Heart right ventricle (tissue), 16 donors: ENCODE measurements around the gene JUNB. TPM values are rescaled to one million over a fixed set of nuclear protein-coding genes. Genes with fewer than 3 reads are reported as not detected.

ENCODE experiments used
- ATAC-seq, 8 donors: fragments of 200-7000 bp; cut with Tn5 transposase; one replicate each; pipeline ENCODE4 v1.9.1; 2020; ENCODE audit warnings: mild to moderate bottlenecking in 8 of 8, moderate library complexity in 8 of 8, moderate number of reproducible peaks in 1 of 8
- DNase-seq, 2 donors: peaks; one replicate each; pipeline ENCODE4 v3.0.0-alpha.2; 2020
- H3K27ac ChIP-seq, 10 donors: fragments of 200-600 bp; sonication (generic) in 2 of 10; one replicate each; pipeline versions ENCODE4 v1.5.0 to v1.8.0; 2020 to 2022; ENCODE audit warnings: mild to moderate bottlenecking in 3 of 10
- H3K27me3 ChIP-seq, 7 donors: fragments of 200-600 bp; one replicate each; pipeline ENCODE4 v1.8.0; 2021 to 2022; ENCODE audit warnings: mild to moderate bottlenecking in 2 of 7
- H3K36me3 ChIP-seq, 9 donors: fragments of 200-600 bp; sonication (generic) in 1 of 9; one replicate each; pipeline versions ENCODE4 v1.5.0 to v1.8.0; 2020 to 2022; ENCODE audit warnings: mild to moderate bottlenecking in 2 of 9
- H3K4me1 ChIP-seq, 9 donors: fragments of 200-600 bp; sonication (generic) in 1 of 9; one replicate each; pipeline versions ENCODE4 v1.5.0 to v1.8.0; 2020 to 2022; ENCODE audit warnings: mild to moderate bottlenecking in 4 of 9
- H3K4me3 ChIP-seq, 10 donors: fragments of 200-600 bp; sonication (generic) in 2 of 10; one replicate each; pipeline versions ENCODE4 v1.5.0 to v1.8.0; 2020 to 2022; ENCODE audit warnings: mild to moderate bottlenecking in 7 of 10, moderate library complexity in 2 of 10
- H3K9me3 ChIP-seq, 11 donors: fragments of 200-600 bp in 10 of 11; sonication (generic) in 2 of 11; one replicate each; pipeline versions ENCODE4 v1.5.0 to v1.8.0; 2013 to 2022; ENCODE audit warnings: mild to moderate bottlenecking in 2 of 11, control low read depth in 1 of 11, moderate library complexity in 1 of 11
- WGBS, 2 donors: extraction: QIAGEN DNeasy Blood & Tissue Kit; methylation state at CpG; one replicate each; pipeline ENCODE4 v1.1.7; 2013; ENCODE audit warnings: inconsistent platforms in 1 of 2; 5-methylcytosine and 5-hydroxymethylcytosine counted together
- intact Hi-C, 10 donors: fragments of 100-400 bp; cut with DNase I; formaldehyde crosslinking; loops; one replicate each; pipeline versions ENCODE4 v1.11.1 to v1.14.2; 2022
- polyA plus RNA-seq, 2 donors: library from polyadenylated mRNA; stranded (reverse); fragments of 200-250 nt; gene quantifications; one replicate each; pipeline ENCODE4 v1.2.3, GENCODE V29; 2013
- total RNA-seq, 10 donors: library from RNA; stranded (reverse); fragmentation: NEBNext Ultra II Directional in 3 of 10; extraction: Animal tissue kit (Norgen Biotek cat#: 25700) in 3 of 10; gene quantifications; one replicate each; pipeline versions ENCODE4 v1.2.1 to v1.2.4, GENCODE V29; 2021 to 2023
- TF ChIP-seq, protein P1 (sequence below), 9 donors: fragments of 200-600 bp; sonication (generic) in 2 of 9; IDR thresholded peaks; one replicate each; pipeline versions ENCODE4 v1.5.0 to v1.8.0; 2021 to 2022; ENCODE audit warnings: antibody characterized with exemption in 9 of 9, mild to moderate bottlenecking in 5 of 9, moderate library complexity in 1 of 9
- donor health status: Arrhythmogenic right ventricular cardiomyopathy.
- donor health status: ischemic (EF 13 %, LVEDD 7.1; RV severe dilation, severe dysfunction).
- donor health status: healthy with polysubstance abuse.
- donor health status: DM: no; HTN: yes; CAD: no.
- donor health status: DM: no; HTN: no; CAD: no.
- donor health status: ischemic (EF 25% LVEDD 6.9; RV normal size, moderate dysfunction).
- donor health status: ischemic (EF 25% LVEDD 5.7; RV mildly dilated, moderate dysfunction).
- donor health status: healthy.
- donor health status: DM: yes; HTN: yes; CAD: no.
- donor health status: Ischemic cardiomyopathy.
- donor health status: ischemic (EF 35%, LVEDD 5.7; RV mildly dilated, moderate dysfunction).
- donor health status: nonischemic (EF 11% LVEDD 7.7; RV severe dilation, severe dysfunction).
- donor health status: DM: yes; HTN: yes; CAD: no.
- donor health status: PGD.
- donor health status: ischemic (EF 29% LVEDD 5.4; RV normal size, mild dysfunction).
- donor health status: nonischemic (EF 23%, LVEDD 6.1; RV moderate dilation, normal function).

JUNB gene
- total and polyA plus RNA-seq, 12 donors: 22.4 to 247 (median 65.7) TPM

DNA sequence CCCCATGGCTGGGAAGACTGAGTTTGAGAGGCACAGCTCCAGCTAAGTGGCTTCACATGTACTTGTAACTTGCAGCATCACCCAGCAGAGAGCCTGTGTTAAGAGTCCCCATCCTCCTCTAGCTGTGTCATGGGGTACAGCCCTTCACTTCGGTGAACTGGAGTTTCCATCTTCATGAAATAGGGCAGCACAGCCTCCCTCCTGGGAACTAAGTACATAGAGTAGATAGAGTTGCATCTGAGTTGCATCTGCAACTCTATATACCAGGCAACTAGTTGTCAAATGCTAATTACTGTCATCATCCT lies 9.1 kb downstream of the JUNB start:
- ATAC-seq (no peak), DNase-seq (no peak)
- Histone ChIP-seq H3K27me3 (peaks cover 0 to 12% (median 0%) of the 10 kb centered on the region in 7 donors), H3K4me1 (peaks cover 2 to 41% (median 35%) of the 10 kb centered on the region in 9 donors), H3K4me3 (peak overlapping the region in 9 of 10 donors; percentile 69 to 97 (median 92)), H3K9me3 (no peaks in the 10 kb centered on the region), H3K27ac (peak overlapping the region in 7 of 10 donors; percentile 87 to 95 (median 91)), H3K36me3 (peaks cover 0 to 41% (median 15%) of the 10 kb centered on the region in 9 donors)
- 59 to 77% methylated on average over 1 of the region's 1 CpG for WGBS, 2 donors
- intact Hi-C loops: loop anchor here in 3 of 10 donors (5.0 to 10.0 kb wide), 2 partner anchors 33 to 96 kb away; no protein-coding TSS in a partner anchor
- TF ChIP-seq, protein P1, sequence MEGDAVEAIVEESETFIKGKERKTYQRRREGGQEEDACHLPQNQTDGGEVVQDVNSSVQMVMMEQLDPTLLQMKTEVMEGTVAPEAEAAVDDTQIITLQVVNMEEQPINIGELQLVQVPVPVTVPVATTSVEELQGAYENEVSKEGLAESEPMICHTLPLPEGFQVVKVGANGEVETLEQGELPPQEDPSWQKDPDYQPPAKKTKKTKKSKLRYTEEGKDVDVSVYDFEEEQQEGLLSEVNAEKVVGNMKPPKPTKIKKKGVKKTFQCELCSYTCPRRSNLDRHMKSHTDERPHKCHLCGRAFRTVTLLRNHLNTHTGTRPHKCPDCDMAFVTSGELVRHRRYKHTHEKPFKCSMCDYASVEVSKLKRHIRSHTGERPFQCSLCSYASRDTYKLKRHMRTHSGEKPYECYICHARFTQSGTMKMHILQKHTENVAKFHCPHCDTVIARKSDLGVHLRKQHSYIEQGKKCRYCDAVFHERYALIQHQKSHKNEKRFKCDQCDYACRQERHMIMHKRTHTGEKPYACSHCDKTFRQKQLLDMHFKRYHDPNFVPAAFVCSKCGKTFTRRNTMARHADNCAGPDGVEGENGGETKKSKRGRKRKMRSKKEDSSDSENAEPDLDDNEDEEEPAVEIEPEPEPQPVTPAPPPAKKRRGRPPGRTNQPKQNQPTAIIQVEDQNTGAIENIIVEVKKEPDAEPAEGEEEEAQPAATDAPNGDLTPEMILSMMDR (IDR thresholded peaks at IDR 0.05): no peak

DNA sequence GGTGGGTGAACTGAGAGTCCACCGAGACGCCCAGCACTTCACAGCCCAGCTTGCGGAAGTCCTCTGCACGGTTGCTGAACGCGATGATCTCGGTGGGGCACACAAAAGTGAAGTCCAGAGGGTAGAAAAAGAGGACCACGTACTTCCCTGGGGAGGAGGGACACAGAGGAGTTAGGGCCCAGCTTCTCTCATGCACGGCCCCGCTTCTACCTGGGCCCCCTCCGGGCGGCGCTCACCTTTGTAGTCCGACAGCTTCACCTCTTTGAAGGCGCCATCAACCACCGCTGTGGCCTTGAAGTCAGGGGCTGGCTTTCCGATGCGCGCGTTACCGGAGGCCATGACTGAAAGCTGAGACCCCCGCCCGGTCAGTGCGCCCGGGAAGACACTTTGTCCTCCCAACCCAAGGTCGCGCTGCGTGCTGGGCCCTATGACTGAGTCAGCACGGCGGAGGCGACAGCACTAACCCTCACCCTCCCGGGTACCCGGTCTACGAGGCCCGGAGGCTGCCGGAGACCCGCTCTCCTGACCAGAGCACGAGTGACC lies 9.7 kb downstream of the JUNB start:
- Histone ChIP-seq H3K4me1 (peaks cover 2 to 37% (median 30%) of the 10 kb centered on the region in 9 donors), H3K27ac (peak overlapping the region; percentile 62 to 95 (median 90)), H3K4me3 (peak overlapping the region; percentile 69 to 97 (median 92)), H3K27me3 (peaks cover 0 to 12% (median 0%) of the 10 kb centered on the region in 7 donors), H3K9me3 (no peaks in the 10 kb centered on the region), H3K36me3 (peaks cover 0 to 41% (median 15%) of the 10 kb centered on the region in 9 donors)
- TF ChIP-seq, protein P1 (IDR thresholded peaks at IDR 0.05): no peak
- DNase-seq (peak in 1 of 2 donors; percentile 38), ATAC-seq (peak; percentile 18 to 57 (median 35))
- intact Hi-C loops: loop anchor here in 3 of 10 donors (5.0 to 10.0 kb wide), 2 partner anchors 34 to 96 kb away; no protein-coding TSS in a partner anchor
- 6 to 9% methylated on average over 37 to 38 of the region's 38 CpGs for WGBS, 2 donors

DNA sequence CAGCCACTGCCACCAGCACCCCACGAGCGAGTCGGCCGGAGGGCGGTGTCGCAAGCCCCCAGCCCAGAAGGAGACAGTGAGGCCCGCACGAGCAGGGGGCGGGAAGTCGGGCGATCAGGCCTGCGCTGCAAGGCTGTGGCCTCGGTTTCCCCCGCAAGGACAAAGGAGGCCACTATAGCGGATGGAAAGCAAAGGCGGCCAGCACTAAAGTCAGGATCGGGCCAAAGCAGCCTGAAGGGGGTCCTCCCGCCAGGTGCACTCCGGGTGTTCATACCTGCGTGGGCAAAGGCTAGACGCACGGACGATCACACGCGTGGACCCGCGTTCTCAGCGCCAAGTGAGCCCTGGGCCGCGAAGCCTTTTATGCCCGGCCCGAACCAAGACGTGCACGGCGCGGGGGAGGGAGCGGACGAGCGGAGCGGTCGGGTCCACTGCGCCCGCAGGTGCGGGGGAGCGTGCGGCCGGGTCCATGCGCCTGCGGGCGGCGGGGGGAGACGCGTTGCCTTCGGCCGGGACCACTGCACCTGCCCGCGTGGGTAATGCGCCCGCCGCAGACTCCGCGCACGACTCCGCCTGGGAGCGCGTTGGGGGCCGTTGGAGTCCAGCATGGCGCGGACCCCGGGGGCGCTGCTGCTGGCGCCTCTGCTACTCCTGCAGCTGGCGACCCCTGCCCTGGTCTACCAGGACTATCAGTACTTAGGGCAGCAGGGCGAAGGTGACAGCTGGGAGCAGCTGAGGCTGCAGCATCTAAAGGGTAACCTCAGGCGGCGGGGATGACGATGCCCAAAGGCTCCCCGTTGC lies 10.4 kb downstream of the JUNB start, which contains the start of the genes PRDX2 and THSD8:
Gene PRDX2, minus strand, starts transcription at position 335 of the 801 bp plus-strand sequence. CDS start 539 bp downstream, outside the sequence.
Gene THSD8, plus strand, starts transcription at position 604 of the 801 bp plus-strand sequence. Its CDS starts 3 bp downstream, at position 607.
- intact Hi-C loops: loop anchor here in 3 of 10 donors (5.0 to 10.0 kb wide), 2 partner anchors 34 to 97 kb away; no protein-coding TSS in a partner anchor
- peak; percentile 76 to 86 for DNase-seq
- Histone ChIP-seq H3K9me3 (no peaks in the 10 kb centered on the region), H3K27me3 (peaks cover 0 to 12% (median 0%) of the 10 kb centered on the region in 7 donors), H3K36me3 (peaks cover 0 to 41% (median 15%) of the 10 kb centered on the region in 9 donors), H3K4me3 (peak within 1 kb of the TSS; percentile 69 to 97 (median 92)), H3K27ac (peak within 1 kb of the TSS; percentile 62 to 95 (median 90)), H3K4me1 (peaks cover 3 to 37% (median 26%) of the 10 kb centered on the region in 9 donors)
- TF ChIP-seq, protein P1 (IDR thresholded peaks at IDR 0.05): no peak
- ATAC-seq: peak; percentile 82 to 90 (median 86)
- 0 to 1% methylated on average over 78 of the region's 78 CpGs for WGBS, 2 donors
